ENCODE results near the gene GAPDH.

The GAPDH gene

GRCh38 chr12:6530576-6531260 is 3.6 kb upstream of the GAPDH start:
- no peak for DNase-seq

- DNase-seq = no peak
Observed at GRCh38 chr12:6532051-6532926, 2.0 kb upstream of the GAPDH start.

GRCh38 chr12:6532927-6533652 is 1.2 kb upstream of the GAPDH start:
- peak; percentile 33 for DNase-seq

- no peak for DNase-seq
Observed at GRCh38 chr12:6533653-6533922, 729 bp upstream of the GAPDH start.

- no peak for DNase-seq
Observed at GRCh38 chr12:6534695-6534944, 303 bp downstream of the GAPDH start.

- peak; percentile 48 for DNase-seq
Observed at GRCh38 chr12:6534945-6535696, 804 bp downstream of the GAPDH start.

- DNase-seq = no peak
Observed at GRCh38 chr12:6535697-6535946, 1.3 kb downstream of the GAPDH start.

GRCh38 chr12:6535960-6536847 is 1.9 kb downstream of the GAPDH start:
- no peak for DNase-seq

GRCh38 chr12:6536894-6537579 is 2.7 kb downstream of the GAPDH start:
- no peak for DNase-seq

GRCh38 chr12:6537580-6538419 is 3.5 kb downstream of the GAPDH start:
- DNase-seq = peak; percentile 36

- no peak for DNase-seq
Observed at GRCh38 chr12:6538420-6539313, 4.3 kb downstream of the GAPDH start.

GRCh38 chr12:6539314-6539682 is 5.0 kb downstream of the GAPDH start:
- DNase-seq = no peak

GRCh38 chr12:6539707-6540134 is 5.4 kb downstream of the GAPDH start:
- no peak for DNase-seq

GRCh38 chr12:6540181-6540877 is 6.0 kb downstream of the GAPDH start:
- peak; percentile 26 for DNase-seq

GRCh38 chr12:6541371-6542165 is 7.3 kb downstream of the GAPDH start:
- no peak for DNase-seq

- DNase-seq = no peak
Observed at GRCh38 chr12:6542209-6543009, 8.1 kb downstream of the GAPDH start.

- no peak for DNase-seq
Observed at GRCh38 chr12:6546016-6546415, 11.7 kb downstream of the GAPDH start.

GRCh38 chr12:6547566-6547965 is 13.2 kb downstream of the GAPDH start:
- DNase-seq = no peak

Data from COR-L47 (cell line).